Smooth muscle cell (in vitro differentiated cells): ENCODE data around the gene MAGI3. TPM values are rescaled to one million over a fixed set of nuclear protein-coding genes. Genes with fewer than 3 reads are reported as not detected.

Experiments
- DNase-seq: peaks from one replicate; lab custom pipeline; 2025; ENCODE audit not compliant: unreplicated experiment; lab: John Stamatoyannopoulos, UW
- H2AFZ ChIP-seq: fragments of 200-600 bp; sonication (generic); 2 replicates; pipeline ENCODE4 v1.6.0; 2016; ENCODE audit warnings: antibody characterized with exemption, low read depth, mild to moderate bottlenecking
- H3F3A ChIP-seq: fragments of 200-600 bp; sonication (generic); 2 replicates; pipeline ENCODE4 v1.6.0; 2017; ENCODE audit warnings: antibody characterized with exemption, low read depth
- H3K27ac ChIP-seq: fragments of 200-600 bp; sonication (generic); 2 replicates; pipeline ENCODE4 v1.5.1; 2016; ENCODE audit warnings: low read depth, mild to moderate bottlenecking
- H3K27me3 ChIP-seq: fragments of 200-600 bp; sonication (generic); 2 replicates; pipeline ENCODE4 v1.6.1; 2016; ENCODE audit warnings: low read depth, mild to moderate bottlenecking
- H3K36me3 ChIP-seq: fragments of 200-600 bp; sonication (generic); 2 replicates; pipeline ENCODE4 v1.5.1; 2016; ENCODE audit warnings: low read depth
- H3K4me1 ChIP-seq: fragments of 200-600 bp; sonication (generic); 2 replicates; pipeline ENCODE4 v1.5.1; 2016; ENCODE audit warnings: low read depth
- H3K4me2 ChIP-seq: fragments of 200-600 bp; sonication (generic); 2 replicates; pipeline ENCODE4 v1.6.0; 2016; ENCODE audit warnings: mild to moderate bottlenecking
- H3K4me3 ChIP-seq: fragments of 200-600 bp; sonication (generic); 2 replicates; pipeline ENCODE4 v1.5.1; 2016; ENCODE audit warnings: mild to moderate bottlenecking
- H3K79me2 ChIP-seq: fragments of 200-600 bp; sonication (generic); 2 replicates; pipeline ENCODE4 v1.6.0; 2016; ENCODE audit warnings: low read depth, mild to moderate bottlenecking
- H3K9ac ChIP-seq: fragments of 200-600 bp; sonication (generic); 2 replicates; pipeline ENCODE4 v1.6.0; 2016; ENCODE audit warnings: low read depth
- H3K9me3 ChIP-seq: fragments of 200-600 bp; sonication (generic); replicated peaks from 2 replicates; pipeline ENCODE4 v1.5.1; 2016; ENCODE audit warnings: low read depth
- H4K20me1 ChIP-seq: fragments of 200-600 bp; sonication (generic); 2 replicates; pipeline ENCODE4 v1.6.0; 2016; ENCODE audit warnings: low read depth
- whole genome bisulfite sequencing: methylation state at CpG from one replicate; pipeline ENCODE4 v1.1.7; 2016; ENCODE audit warnings: low lambda C conversion rate; 5-methylcytosine and 5-hydroxymethylcytosine counted together
- polyA plus RNA-seq: library from polyadenylated mRNA; unstranded; fragments of >200 nt; fragmentation: Nextera tagmentation; extraction: Ambion mirVana; gene quantifications from 2 replicates; pipeline ENCODE4 v1.2.1, GENCODE V29; 2016
- total RNA-seq: library from RNA; depleted of rRNA; stranded (reverse); fragments of >200 nt; gene quantifications from 2 replicates; pipeline ENCODE4 v1.2.3, GENCODE V29; 2014
- TF ChIP-seq, protein P1 (sequence below): fragments of 200-600 bp; sonication (generic); IDR thresholded peaks from 2 replicates; pipeline ENCODE4 v1.5.1; 2017; ENCODE audit warnings: borderline replicate concordance, mild to moderate bottlenecking, antibody characterized with exemption; ENCODE audit not compliant: insufficient read depth, poor library complexity, severe bottlenecking

The MAGI3 gene
- total and polyA plus RNA-seq, 2 experiments from 2014 or later, result 10.9 to 19.1 TPM

DNA sequence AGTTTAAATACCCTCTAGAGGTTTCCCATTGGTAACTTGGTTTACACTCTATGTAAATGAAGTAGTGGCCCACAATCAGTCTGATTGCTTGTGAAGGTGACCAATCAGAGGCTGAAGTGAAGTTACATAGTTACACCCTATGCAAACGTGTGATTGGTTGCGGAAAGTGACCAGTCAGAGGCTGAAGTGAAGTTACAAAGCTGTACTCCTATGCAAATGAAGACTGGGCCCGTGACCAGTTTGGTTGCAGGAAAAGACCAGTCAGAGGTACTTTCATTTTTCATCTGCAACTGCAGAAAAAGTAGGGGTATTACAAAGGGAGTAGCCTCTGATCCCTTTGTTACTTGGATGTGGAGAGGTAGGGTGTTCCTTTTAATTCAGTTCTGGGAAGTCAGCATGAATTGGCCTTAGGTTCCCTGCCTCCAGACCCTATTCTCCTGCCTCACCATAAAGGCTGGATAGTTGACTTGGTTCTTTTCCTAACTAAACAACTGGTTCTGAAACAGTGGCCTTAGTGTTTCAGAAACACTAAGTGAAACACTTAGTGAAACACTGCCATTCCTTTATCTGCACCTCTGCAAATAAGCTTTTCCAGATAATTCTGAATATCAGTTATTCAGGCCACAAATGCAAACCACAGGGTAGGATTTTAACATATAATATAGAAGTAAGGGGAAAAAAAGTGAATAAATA, 39.3 kb downstream of the MAGI3 start:
- H3K9ac ChIP-seq, result no peak overlapping the region
- no peaks in the 10 kb centered on the region for H3K36me3 ChIP-seq
- no peaks in the 10 kb centered on the region for H3F3A ChIP-seq
- H4K20me1 ChIP-seq, result peaks cover 44% of the 10 kb centered on the region
- no peaks in the 10 kb centered on the region for H3K27me3 ChIP-seq
- TF ChIP-seq, protein P1, sequence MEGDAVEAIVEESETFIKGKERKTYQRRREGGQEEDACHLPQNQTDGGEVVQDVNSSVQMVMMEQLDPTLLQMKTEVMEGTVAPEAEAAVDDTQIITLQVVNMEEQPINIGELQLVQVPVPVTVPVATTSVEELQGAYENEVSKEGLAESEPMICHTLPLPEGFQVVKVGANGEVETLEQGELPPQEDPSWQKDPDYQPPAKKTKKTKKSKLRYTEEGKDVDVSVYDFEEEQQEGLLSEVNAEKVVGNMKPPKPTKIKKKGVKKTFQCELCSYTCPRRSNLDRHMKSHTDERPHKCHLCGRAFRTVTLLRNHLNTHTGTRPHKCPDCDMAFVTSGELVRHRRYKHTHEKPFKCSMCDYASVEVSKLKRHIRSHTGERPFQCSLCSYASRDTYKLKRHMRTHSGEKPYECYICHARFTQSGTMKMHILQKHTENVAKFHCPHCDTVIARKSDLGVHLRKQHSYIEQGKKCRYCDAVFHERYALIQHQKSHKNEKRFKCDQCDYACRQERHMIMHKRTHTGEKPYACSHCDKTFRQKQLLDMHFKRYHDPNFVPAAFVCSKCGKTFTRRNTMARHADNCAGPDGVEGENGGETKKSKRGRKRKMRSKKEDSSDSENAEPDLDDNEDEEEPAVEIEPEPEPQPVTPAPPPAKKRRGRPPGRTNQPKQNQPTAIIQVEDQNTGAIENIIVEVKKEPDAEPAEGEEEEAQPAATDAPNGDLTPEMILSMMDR, result no peak
- WGBS, result 93% methylated on average over 3 of the region's 3 CpGs
- no peak overlapping the region for H3K27ac ChIP-seq
- H3K4me1 ChIP-seq, result no peaks in the 10 kb centered on the region
- no peak for DNase-seq
- no peaks in the 10 kb centered on the region for H3K9me3 ChIP-seq
- no peak overlapping the region for H3K4me3 ChIP-seq
- no peak overlapping the region for H3K4me2 ChIP-seq
- peaks cover 77% of the 10 kb centered on the region for H3K79me2 ChIP-seq
- H2AFZ ChIP-seq, result no peak overlapping the region

DNA sequence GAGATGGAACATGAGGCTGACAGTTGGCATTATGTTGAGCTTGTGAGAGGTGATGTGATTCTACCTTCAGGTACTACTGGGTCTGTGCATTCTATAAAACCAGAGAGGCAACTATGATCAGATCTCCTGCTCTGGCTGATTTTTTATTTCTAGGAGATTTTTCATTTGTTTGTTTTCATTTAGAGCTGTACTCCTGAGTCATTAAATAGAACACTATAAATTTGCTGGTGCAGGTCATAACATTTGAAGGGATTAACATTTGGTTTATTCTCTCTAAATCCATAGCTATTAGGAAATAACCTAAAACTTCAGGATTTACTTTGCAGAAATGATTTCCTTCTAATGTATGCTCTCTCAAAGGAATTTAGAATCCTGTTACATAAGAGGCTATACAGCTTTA, 42.9 kb downstream of the MAGI3 start:
- H4K20me1 ChIP-seq, result peaks cover 64% of the 10 kb centered on the region
- H2AFZ ChIP-seq, result no peak overlapping the region
- H3K4me3 ChIP-seq, result no peak overlapping the region
- no peak overlapping the region for H3K9ac ChIP-seq
- DNase-seq, result no peak
- no peaks in the 10 kb centered on the region for H3F3A ChIP-seq
- H3K36me3 ChIP-seq, result no peaks in the 10 kb centered on the region
- TF ChIP-seq, protein P1, result no peak
- H3K79me2 ChIP-seq, result peaks cover 83% of the 10 kb centered on the region
- no peak overlapping the region for H3K27ac ChIP-seq
- H3K27me3 ChIP-seq, result no peaks in the 10 kb centered on the region
- H3K4me2 ChIP-seq, result no peak overlapping the region
- H3K9me3 ChIP-seq, result no peaks in the 10 kb centered on the region
- H3K4me1 ChIP-seq, result no peaks in the 10 kb centered on the region

- no peak overlapping the region for H3K4me2 ChIP-seq
- no peaks in the 10 kb centered on the region for H3F3A ChIP-seq
- DNase-seq, result no peak
- no peaks in the 10 kb centered on the region for H3K9me3 ChIP-seq
- H3K27ac ChIP-seq, result no peak overlapping the region
- TF ChIP-seq, protein P1, result no peak
- peaks cover 67% of the 10 kb centered on the region for H4K20me1 ChIP-seq
- WGBS, result 100% methylated on average over 2 of the region's 2 CpGs
- H3K4me1 ChIP-seq, result no peaks in the 10 kb centered on the region
- H3K27me3 ChIP-seq, result no peaks in the 10 kb centered on the region
- H3K9ac ChIP-seq, result no peak overlapping the region
- H2AFZ ChIP-seq, result no peak overlapping the region
- H3K4me3 ChIP-seq, result no peak overlapping the region
- H3K79me2 ChIP-seq, result peaks cover 72% of the 10 kb centered on the region
- H3K36me3 ChIP-seq, result no peaks in the 10 kb centered on the region
These were observed 44.0 kb downstream of the MAGI3 start for GRCh38 chr1:113434081-113434873.
